Measurements from ENCODE around the gene CBX7.

Gene CBX7

GRCh38 chr22:39092111-39092862, 60.2 kb downstream of the CBX7 start:
- no peak for DNase-seq (ENCODE audit: low read depth in 2 of 2)

GRCh38 chr22:39091126-39092081, 61.1 kb downstream of the CBX7 start:
- DNase-seq (ENCODE audit: low read depth in 2 of 2) = no peak

GRCh38 chr22:39090426-39091064, 61.9 kb downstream of the CBX7 start:
- peak; percentile 72 to 76 for DNase-seq (ENCODE audit: low read depth in 2 of 2)

- DNase-seq (ENCODE audit: low read depth in 2 of 2) = no peak
Observed at GRCh38 chr22:39089928-39090327, 62.6 kb downstream of the CBX7 start.

DNA sequence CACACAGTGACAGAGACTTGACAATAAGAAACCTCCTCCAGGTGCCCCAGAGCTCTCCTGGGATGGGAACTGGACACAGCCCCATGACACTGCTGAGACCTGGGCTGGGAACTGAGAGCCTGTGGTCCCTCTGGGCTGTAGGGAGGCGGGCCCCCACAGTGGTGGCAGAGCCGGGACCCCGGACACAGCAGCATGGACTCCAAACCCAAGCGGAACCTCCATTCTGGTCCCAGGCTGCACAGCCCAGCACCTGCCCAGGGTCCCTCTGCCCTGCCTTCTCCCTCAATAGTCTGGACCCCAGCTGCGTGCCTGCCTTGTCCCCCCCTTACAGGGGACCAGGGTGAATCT, 63.8 kb downstream of the CBX7 start:
- DNase-seq (ENCODE audit: low read depth in 2 of 2) = no peak

DNA sequence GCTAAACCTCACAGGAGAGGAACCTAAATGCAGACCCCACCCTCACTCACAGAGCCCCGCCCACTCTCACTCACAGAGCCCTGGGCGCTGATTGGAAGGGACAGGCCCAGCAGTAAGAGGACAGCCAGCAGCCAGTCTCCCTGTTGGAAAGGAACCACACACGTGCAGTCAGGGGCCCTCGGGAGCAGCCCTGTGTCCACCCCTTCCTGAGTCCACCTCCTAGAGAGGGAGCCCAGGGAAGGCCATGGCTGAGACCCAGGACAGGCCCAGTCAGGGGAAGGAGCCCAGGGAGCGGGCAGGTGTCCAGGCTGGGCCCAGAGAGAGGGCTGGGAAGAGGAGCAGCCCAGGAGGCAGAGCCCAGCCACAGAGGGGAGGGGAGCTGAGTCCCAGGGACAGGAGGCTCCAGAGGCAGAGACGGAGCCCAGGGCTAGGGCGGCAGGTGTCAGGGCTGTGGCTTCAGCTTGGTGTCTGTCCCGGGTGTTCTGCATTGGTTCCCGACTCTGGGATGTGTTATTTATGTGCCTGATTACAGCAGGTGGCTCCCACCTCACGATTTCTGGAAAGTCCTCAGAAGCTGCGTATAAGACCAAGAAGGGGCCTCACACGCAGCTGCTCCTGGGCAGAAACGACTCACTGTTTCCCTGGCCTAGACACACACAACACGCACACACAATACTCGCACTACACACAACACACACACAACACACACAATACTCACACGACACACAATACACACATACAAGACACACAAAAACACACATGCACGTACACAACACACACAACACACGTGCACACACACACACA, 64.4 kb downstream of the CBX7 start:
- no peak for DNase-seq (ENCODE audit: low read depth in 2 of 2)

DNA sequence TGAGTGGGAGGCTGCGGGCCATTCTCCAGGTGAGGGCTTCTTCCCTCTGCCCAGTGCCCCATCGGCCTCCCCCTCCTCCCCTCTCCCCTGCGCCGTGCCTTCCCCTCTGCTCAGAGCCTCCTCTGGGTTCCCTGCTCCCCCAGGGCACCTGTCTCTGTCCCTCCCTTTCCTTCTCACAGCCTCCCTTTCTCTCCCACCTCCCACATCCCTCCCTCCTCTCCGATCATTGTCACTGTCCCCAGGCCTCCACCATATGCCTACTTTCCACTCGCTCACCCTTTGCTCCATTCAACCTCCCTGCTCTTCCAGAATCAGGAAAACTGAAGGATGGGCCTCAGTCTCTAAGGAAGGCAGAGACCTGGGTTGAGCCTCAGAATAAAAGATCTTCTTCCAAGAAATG, 65.4 kb downstream of the CBX7 start:
- DNase-seq (ENCODE audit: low read depth in 2 of 2) = no peak

DNA sequence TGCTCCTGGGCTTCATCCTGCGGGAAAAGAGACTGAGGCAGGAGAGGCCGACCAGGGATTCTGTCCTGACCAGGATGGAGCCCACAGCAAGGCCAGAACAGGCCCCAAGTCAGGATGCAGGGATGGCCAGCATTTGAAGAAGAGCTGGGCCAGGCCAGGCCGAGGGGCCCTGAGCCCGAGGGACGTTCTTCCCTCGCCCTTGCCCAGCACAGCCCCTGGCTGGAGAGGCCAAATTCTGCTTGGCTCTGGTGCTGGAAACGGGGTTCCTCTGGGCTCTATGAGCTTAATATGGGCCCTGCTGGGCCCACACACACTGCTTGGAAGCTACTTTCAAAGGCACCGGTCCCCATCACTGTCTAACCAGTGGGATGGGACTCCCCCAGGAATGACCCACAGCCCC, 67.8 kb downstream of the CBX7 start:
- no peak for DNase-seq (ENCODE audit: low read depth in 2 of 2)

- no peak for DNase-seq (ENCODE audit: low read depth in 2 of 2)
Observed at GRCh38 chr22:39083212-39084165, 69.0 kb downstream of the CBX7 start.

DNA sequence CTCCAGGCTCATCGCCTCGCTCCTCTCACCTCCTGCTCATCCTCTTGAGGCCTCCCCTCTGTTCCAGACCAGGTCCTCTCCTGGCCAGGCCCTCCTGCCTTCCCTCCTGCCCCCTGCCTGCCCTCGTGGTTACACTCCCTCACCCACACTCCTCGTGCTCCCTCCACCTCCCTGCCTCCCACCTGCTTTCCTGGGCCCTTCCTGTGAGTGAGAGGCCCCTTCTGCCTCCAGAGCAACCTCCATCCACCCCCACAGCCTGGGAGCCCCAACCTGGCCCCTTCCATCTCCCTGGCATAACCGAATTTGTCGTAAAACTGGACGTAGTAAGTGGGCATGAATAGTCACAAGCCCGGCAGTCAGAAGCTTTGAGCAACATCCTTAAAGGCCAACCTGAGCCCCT, 70.9 kb downstream of the CBX7 start:
- no peak for DNase-seq (ENCODE audit: low read depth in 2 of 2)

GRCh38 chr22:39081016-39081415, 71.5 kb downstream of the CBX7 start:
- no peak for DNase-seq (ENCODE audit: low read depth in 2 of 2)

Data from activated CD8-positive, alpha-beta memory T cell treated with anti-CD3 and anti-CD28 coated beads for 4 hours (primary cell).